ENCODE measurements around the gene FBXW11. TPM values are rescaled to one million over a fixed set of nuclear protein-coding genes. Genes with fewer than 3 reads are reported as not detected.
"Not testable (repeated sequence)": the region's sequence is repeated elsewhere in the genome, so short reads cannot be mapped to it uniquely, and the experiment has no call there.

Gene FBXW11
- total and polyA plus RNA-seq, 2 donors (not counting 1 experiment from before 2014, with no cell fraction given) = 19.7 to 62.4 TPM

- DNase-seq = not testable (repeated sequence)
These were observed 90.7 kb downstream of the FBXW11 start for GRCh38 chr5:171915700-171916099.

GRCh38 chr5:171914726-171915338, 91.6 kb downstream of the FBXW11 start:
- H3K9me3 Mint-ChIP-seq (ENCODE audit: insufficient read depth) = peaks cover 3% of the 10 kb centered on the region
- 100% methylated on average over 3 of the region's 5 CpGs for WGBS (ENCODE audit: insufficient coverage)
- H3K4me3 Mint-ChIP-seq = no peak overlapping the region
- ATAC-seq (ENCODE audit: low read depth) (no peak), DNase-seq (no peak)
- Histone ChIP-seq H4K20me1 (ENCODE audit: control insufficient read depth, insufficient read depth, low read length, poor library complexity, severe bottlenecking) (peaks cover 58% of the 10 kb centered on the region), H3K36me3 (replicated peaks in 1 of 2; ENCODE audit: control extremely low read depth in 1 of 2, control insufficient read depth in 1 of 2, extremely low read depth in 1 of 2, insufficient read depth in 2 of 2, low read length in 1 of 2) (peaks cover 3 to 7% of the 10 kb centered on the region in 2 experiments), H2AFZ (ENCODE audit: insufficient read depth, low read depth, low read length, poor library complexity, severe bottlenecking) (no peak overlapping the region), H3K4me3 (ENCODE audit: control extremely low read depth in 1 of 5, extremely low read depth in 1 of 5, insufficient read depth in 1 of 5, low read depth in 2 of 5, low read length in 4 of 5) (no peak overlapping the region), H3K4me1 (ENCODE audit: control insufficient read depth in 2 of 2, insufficient read depth in 2 of 2, low read length in 2 of 2) (peaks cover 19 to 36% of the 10 kb centered on the region in 2 donors), H3K4me2 (replicated peaks; ENCODE audit: low read depth, low read length, poor library complexity, severe bottlenecking) (no peak overlapping the region), H3K9ac (ENCODE audit: low read length) (no peak overlapping the region), H3K79me2 (ENCODE audit: control insufficient read depth, insufficient read depth, low read length) (peaks cover 95% of the 10 kb centered on the region), H3K27me3 (replicated peaks in 1 of 4; ENCODE audit: control extremely low read depth in 1 of 4, control insufficient read depth in 3 of 4, insufficient read depth in 4 of 4, low read length in 3 of 4) (no peaks in the 10 kb centered on the region), H3K27ac (ENCODE audit: low read length in 2 of 2) (peak overlapping the region in 1 of 2 donors; percentile 7), H3K9me3 (ENCODE audit: control extremely low read depth in 1 of 3, control insufficient read depth in 2 of 3, insufficient read depth in 1 of 3, low read length in 2 of 3) (no peaks in the 10 kb centered on the region)
- ChIA-PET POLR2A (interaction anchor here (0.6 kb wide), 2 partner anchors 21 to 93 kb away, joined by 5 to 6 read pairs; no protein-coding TSS in a partner anchor), CTCF (interaction anchor here (1.3 kb wide), 1 partner anchor 93 kb away, joined by 3 read pairs; no protein-coding TSS in a partner anchor)
- no peak overlapping the region for H3K27ac Mint-ChIP-seq
- H3K4me1 Mint-ChIP-seq = peaks cover 74% of the 10 kb centered on the region
- intact Hi-C loops (cut with micrococcal nuclease) = loop anchor here (5.0 to 10.0 kb wide), 2 partner anchors 50 to 272 kb away; partner anchors contain the start of gene STK10
- no peaks in the 10 kb centered on the region for H3K27me3 Mint-ChIP-seq
- TF ChIP-seq, protein P1, sequence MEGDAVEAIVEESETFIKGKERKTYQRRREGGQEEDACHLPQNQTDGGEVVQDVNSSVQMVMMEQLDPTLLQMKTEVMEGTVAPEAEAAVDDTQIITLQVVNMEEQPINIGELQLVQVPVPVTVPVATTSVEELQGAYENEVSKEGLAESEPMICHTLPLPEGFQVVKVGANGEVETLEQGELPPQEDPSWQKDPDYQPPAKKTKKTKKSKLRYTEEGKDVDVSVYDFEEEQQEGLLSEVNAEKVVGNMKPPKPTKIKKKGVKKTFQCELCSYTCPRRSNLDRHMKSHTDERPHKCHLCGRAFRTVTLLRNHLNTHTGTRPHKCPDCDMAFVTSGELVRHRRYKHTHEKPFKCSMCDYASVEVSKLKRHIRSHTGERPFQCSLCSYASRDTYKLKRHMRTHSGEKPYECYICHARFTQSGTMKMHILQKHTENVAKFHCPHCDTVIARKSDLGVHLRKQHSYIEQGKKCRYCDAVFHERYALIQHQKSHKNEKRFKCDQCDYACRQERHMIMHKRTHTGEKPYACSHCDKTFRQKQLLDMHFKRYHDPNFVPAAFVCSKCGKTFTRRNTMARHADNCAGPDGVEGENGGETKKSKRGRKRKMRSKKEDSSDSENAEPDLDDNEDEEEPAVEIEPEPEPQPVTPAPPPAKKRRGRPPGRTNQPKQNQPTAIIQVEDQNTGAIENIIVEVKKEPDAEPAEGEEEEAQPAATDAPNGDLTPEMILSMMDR (IDR thresholded peaks at IDR 0.05) = no peak
- no peak for TF ChIP-seq EZH2 (IDR thresholded peaks at IDR 0.05; ENCODE audit: borderline replicate concordance, insufficient read depth, low read depth, low read length, poor library complexity, severe bottlenecking)

More at GRCh38 chr5:171915700-171916099, 90.7 kb downstream of the FBXW11 start:
- intact Hi-C loops (cut with micrococcal nuclease) = loop anchor here (10.0 kb wide), 1 partner anchor 49 kb away; no protein-coding TSS in a partner anchor
- H2AFZ ChIP-seq (ENCODE audit: insufficient read depth, low read depth, low read length, poor library complexity, severe bottlenecking); H3K27ac ChIP-seq (ENCODE audit: low read length in 2 of 2); H3K27me3 Mint-ChIP-seq; H3K4me3 Mint-ChIP-seq; H3K36me3 ChIP-seq (replicated peaks in 1 of 2; ENCODE audit: control extremely low read depth in 1 of 2, control insufficient read depth in 1 of 2, extremely low read depth in 1 of 2, insufficient read depth in 2 of 2, low read length in 1 of 2); H3K4me3 ChIP-seq (ENCODE audit: control extremely low read depth in 1 of 5, extremely low read depth in 1 of 5, insufficient read depth in 1 of 5, low read depth in 2 of 5, low read length in 4 of 5); H3K4me2 ChIP-seq (replicated peaks; ENCODE audit: low read depth, low read length, poor library complexity, severe bottlenecking); H3K27me3 ChIP-seq (replicated peaks in 1 of 4; ENCODE audit: control extremely low read depth in 1 of 4, control insufficient read depth in 3 of 4, insufficient read depth in 4 of 4, low read length in 3 of 4); H3K9me3 Mint-ChIP-seq (ENCODE audit: insufficient read depth); H3K9me3 ChIP-seq (ENCODE audit: control extremely low read depth in 1 of 3, control insufficient read depth in 2 of 3, insufficient read depth in 1 of 3, low read length in 2 of 3); POLR2A ChIA-PET; H3K9ac ChIP-seq (ENCODE audit: low read length); ATAC-seq (ENCODE audit: low read depth): not testable (repeated sequence)
- Histone ChIP-seq H4K20me1 (ENCODE audit: control insufficient read depth, insufficient read depth, low read length, poor library complexity, severe bottlenecking) (peaks cover 65% of the 10 kb centered on the region), H3K79me2 (ENCODE audit: control insufficient read depth, insufficient read depth, low read length) (peaks cover 98% of the 10 kb centered on the region), H3K4me1 (ENCODE audit: control insufficient read depth in 2 of 2, insufficient read depth in 2 of 2, low read length in 2 of 2) (peaks cover 19 to 36% of the 10 kb centered on the region in 2 donors)
- peaks cover 77% of the 10 kb centered on the region for H3K4me1 Mint-ChIP-seq
- CTCF ChIA-PET = interaction anchor here (1.3 kb wide), 1 partner anchor 92 kb away, joined by 3 read pairs; no protein-coding TSS in a partner anchor
- H3K27ac Mint-ChIP-seq = peak overlapping the region; percentile 53
- WGBS (ENCODE audit: insufficient coverage) = no CpG with 5 or more reads among the region's 4 CpGs
